ENCODE data around the gene NPTXR. TPM values are rescaled to one million over a fixed set of nuclear protein-coding genes. Genes with fewer than 3 reads are reported as not detected.

Gene NPTXR
- total and polyA plus RNA-seq, 10 of the 15 experiments (the other 5 are each of a cell fraction or from before 2014, with no cell fraction given): 0.02 to 0.38 (median 0.07) TPM; not detected in 2

GRCh38 chr22:38789606-38790005, 54.2 kb downstream of the NPTXR start (continued):
- TF ChIP-seq ZNF217 (IDR thresholded peaks at IDR 0.05) (no peak), ZBTB40 (IDR thresholded peaks at IDR 0.05; ENCODE audit: borderline replicate concordance) (no peak), JUND (IDR thresholded peaks at IDR 0.05; ENCODE audit: low read depth, low read length) (no peak), CTCF (IDR thresholded peaks at IDR 0.05 in 2 of 3, conservative IDR thresholded peaks at IDR 0.05 in 1 of 3; ENCODE audit: control insufficient read depth in 2 of 3, extremely low read depth in 1 of 3, insufficient read depth in 1 of 3, low read depth in 3 of 3, low read length in 3 of 3) (no peak), TCF7 (IDR thresholded peaks at IDR 0.05; ENCODE audit: borderline replicate concordance) (no peak), IRF5 (IDR thresholded peaks at IDR 0.05; ENCODE audit: borderline replicate concordance) (no peak), RFX5 (IDR thresholded peaks at IDR 0.05; ENCODE audit: low read depth, low read length) (no peak), E2F4 (IDR thresholded peaks at IDR 0.05; ENCODE audit: low read depth, low read length) (no peak), SMARCA5 (IDR thresholded peaks at IDR 0.05) (no peak), RAD51 (IDR thresholded peaks at IDR 0.05) (no peak)

Data from GM12878 (cell line).